Endothelial cell of umbilical vein (primary cell): ENCODE results near the gene TLR6.
"Not testable (repeated sequence)": the region's sequence is repeated elsewhere in the genome, so short reads cannot be mapped to it uniquely, and the experiment has no call there.

ENCODE experiments used
- EZH2 ChIP-seq: IDR thresholded peaks from 2 replicates; pipeline ENCODE4 v1.6.1; 2012; ENCODE audit warnings: borderline replicate concordance, low read depth, mild to moderate bottlenecking, moderate library complexity, low read length, inconsistent platforms; ENCODE audit not compliant: severe bottlenecking
- FOS ChIP-seq: IDR thresholded peaks from 2 replicates; pipeline ENCODE4 v1.6.1; 2011; ENCODE audit warnings: mild to moderate bottlenecking, low read length, moderate library complexity, borderline replicate concordance; ENCODE audit not compliant: insufficient read depth
- JUN ChIP-seq: IDR thresholded peaks from 2 replicates; pipeline ENCODE4 v1.6.1; 2011; ENCODE audit warnings: borderline replicate concordance, low read depth; ENCODE audit not compliant: insufficient read length, insufficient read depth
- POLR2A ChIP-seq: IDR thresholded peaks from 2 replicates; pipeline ENCODE4 v1.6.1; 2012; ENCODE audit warnings: low read depth, mild to moderate bottlenecking, control low read depth, low read length
- POLR2AphosphoS5 ChIP-seq: IDR thresholded peaks from 2 replicates; pipeline ENCODE4 v1.6.1; 2012; ENCODE audit warnings: low read depth, mild to moderate bottlenecking, control low read depth, low read length, moderate library complexity; ENCODE audit not compliant: insufficient read depth
- TF ChIP-seq, protein P1 (sequence below), 2 donors: IDR thresholded peaks; 1 replicate in 1 of 2; 2 replicates in 1 of 2; pipeline ENCODE4 v1.5.1; 2011; ENCODE audit warnings: low read length in 2 of 2, mild to moderate bottlenecking in 2 of 2, moderate library complexity in 2 of 2, control low read depth in 1 of 2, inconsistent platforms in 1 of 2, low read depth in 1 of 2; ENCODE audit not compliant: insufficient read depth in 1 of 2; ENCODE audit errors: extremely low read depth in 1 of 2
- TF ChIP-seq, protein P2 (sequence below): IDR thresholded peaks from 2 replicates; pipeline ENCODE4 v1.6.1; 2011; ENCODE audit not compliant: insufficient read depth, insufficient read length

DNA sequence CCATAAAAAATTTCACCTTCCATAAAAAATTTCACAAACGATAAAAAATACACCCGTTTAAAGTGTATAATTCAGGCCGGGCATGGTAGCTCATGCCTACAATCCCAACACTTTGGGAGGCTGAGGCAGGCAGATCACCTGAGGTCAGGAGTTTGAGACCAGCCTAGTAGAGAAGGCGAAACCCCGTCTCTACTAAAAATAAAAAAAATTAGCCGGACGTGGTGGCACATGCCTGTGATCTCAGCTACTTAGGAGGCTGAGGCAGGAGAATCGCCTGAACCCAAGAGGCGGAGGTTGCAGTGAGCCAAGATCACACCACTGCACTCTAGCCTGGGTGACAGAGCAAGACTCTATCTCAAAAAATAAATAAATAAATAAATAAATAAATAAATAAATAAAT, 50.4 kb downstream of the TLR6 start:
- TF ChIP-seq, protein P1, sequence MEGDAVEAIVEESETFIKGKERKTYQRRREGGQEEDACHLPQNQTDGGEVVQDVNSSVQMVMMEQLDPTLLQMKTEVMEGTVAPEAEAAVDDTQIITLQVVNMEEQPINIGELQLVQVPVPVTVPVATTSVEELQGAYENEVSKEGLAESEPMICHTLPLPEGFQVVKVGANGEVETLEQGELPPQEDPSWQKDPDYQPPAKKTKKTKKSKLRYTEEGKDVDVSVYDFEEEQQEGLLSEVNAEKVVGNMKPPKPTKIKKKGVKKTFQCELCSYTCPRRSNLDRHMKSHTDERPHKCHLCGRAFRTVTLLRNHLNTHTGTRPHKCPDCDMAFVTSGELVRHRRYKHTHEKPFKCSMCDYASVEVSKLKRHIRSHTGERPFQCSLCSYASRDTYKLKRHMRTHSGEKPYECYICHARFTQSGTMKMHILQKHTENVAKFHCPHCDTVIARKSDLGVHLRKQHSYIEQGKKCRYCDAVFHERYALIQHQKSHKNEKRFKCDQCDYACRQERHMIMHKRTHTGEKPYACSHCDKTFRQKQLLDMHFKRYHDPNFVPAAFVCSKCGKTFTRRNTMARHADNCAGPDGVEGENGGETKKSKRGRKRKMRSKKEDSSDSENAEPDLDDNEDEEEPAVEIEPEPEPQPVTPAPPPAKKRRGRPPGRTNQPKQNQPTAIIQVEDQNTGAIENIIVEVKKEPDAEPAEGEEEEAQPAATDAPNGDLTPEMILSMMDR (IDR thresholded peaks at IDR 0.05; ENCODE audit: extremely low read depth in 1 of 2, insufficient read depth in 1 of 2, low read depth in 1 of 2, low read length in 2 of 2) = not testable (repeated sequence)
- TF ChIP-seq EZH2, POLR2A, FOS, POLR2AphosphoS5, JUN: not testable (repeated sequence)
- TF ChIP-seq, protein P2, sequence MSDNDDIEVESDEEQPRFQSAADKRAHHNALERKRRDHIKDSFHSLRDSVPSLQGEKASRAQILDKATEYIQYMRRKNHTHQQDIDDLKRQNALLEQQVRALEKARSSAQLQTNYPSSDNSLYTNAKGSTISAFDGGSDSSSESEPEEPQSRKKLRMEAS = not testable (repeated sequence)
